GM21723 (cell line): ENCODE measurements around the gene ACTR6.

Source experiments
- ATAC-seq: cut with Tn5 transposase; IDR thresholded peaks from one replicate; pipeline ENCODE4 v1.9.1; 2021; ENCODE audit warnings: mild to moderate bottlenecking, moderate library complexity; ENCODE audit not compliant: unreplicated experiment

The ACTR6 gene

DNA sequence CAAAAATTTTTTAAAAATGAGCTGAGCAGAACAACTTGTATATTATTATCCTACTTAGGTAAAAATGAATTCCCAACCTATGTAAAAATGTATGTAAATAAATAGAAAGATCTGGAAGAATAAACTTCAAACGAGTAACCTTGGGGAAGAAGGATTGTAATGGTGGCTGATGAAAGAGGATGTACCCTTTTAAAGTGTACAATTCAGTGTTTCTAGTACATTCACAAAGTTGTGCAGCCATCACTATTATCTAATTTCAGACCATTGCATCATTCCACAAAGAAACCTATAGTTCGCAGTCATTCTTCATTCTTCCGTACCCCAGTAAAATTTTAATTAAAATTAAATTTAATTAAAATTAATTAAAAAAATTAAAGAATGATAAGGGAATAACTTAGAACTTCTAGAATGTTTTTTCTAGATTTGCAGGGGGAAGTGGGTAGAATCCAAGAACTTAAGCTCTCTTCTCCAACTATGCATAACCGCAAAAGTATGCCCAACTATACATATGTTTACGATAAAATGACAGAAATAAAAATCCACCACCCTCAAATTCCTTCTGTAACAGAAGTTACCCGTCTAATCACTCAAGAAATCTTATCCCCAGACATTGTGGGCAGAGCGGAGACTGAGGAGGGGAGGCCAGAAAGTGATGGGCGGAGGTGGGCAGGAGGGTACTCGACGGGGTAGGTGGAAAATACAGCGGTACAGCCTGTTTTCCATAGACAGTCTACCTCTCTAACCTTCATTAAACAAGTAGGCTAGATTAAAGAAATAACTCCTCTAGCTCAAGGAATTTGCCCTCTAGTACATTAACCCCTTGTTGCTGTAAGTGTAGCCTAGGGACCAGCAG is 65.3 kb downstream of the ACTR6 start:
- ATAC-seq, result peak; percentile 8

- ATAC-seq, result peak; percentile 89
Observed at GRCh38 chr12:100266585-100266834, 65.9 kb downstream of the ACTR6 start.

DNA sequence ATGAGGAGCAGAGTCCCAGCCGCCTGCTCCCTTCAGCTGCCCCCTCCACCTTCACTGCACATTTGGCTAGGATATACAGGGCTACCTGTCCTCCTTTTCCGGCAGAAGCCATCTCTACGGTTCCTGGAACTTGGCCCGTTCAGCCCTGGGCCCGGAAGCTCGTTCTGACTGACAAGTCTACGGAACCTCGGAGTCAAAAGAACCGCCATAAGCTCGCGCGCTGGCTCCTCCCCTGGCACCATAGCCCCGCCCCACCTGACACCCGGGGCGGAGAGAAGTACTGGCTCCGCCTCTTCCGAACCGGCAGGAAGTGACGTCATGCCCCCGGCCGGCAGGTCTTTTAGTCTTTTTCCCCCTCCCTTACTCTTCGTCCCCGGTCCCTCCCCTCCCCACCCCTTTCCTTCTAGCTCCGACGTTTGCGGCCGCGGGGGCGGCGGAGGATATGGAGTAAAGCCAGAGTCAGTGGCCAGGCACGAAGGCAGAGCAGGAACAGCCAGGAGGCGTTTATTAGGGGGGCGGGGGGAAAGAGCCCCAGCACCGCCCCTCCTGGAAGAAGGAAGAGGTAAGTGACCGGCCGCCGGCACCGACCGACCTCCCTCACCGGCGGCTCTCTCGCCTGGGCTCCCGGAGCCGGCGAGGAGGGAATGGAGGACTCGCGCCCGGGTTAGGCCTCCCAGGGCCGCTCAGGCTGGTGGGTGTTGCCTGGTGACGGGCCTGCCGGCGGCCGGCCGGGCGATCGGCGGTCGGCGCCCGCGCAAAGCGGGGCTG is 66.4 kb downstream of the ACTR6 start, which contains the start of the genes DEPDC4 and SCYL2:
DEPDC4 (minus strand) TSS at position 245 of the 768 bp plus-strand sequence; CDS start at position 242, 3 bp downstream.
SCYL2 (plus strand) TSS at position 343 of the 768 bp plus-strand sequence. CDS start 15,794 bp downstream, outside the sequence.
- ATAC-seq, result peak; percentile 93

- ATAC-seq, result no peak
Observed at GRCh38 chr12:100267603-100268281, 67.1 kb downstream of the ACTR6 start.

DNA sequence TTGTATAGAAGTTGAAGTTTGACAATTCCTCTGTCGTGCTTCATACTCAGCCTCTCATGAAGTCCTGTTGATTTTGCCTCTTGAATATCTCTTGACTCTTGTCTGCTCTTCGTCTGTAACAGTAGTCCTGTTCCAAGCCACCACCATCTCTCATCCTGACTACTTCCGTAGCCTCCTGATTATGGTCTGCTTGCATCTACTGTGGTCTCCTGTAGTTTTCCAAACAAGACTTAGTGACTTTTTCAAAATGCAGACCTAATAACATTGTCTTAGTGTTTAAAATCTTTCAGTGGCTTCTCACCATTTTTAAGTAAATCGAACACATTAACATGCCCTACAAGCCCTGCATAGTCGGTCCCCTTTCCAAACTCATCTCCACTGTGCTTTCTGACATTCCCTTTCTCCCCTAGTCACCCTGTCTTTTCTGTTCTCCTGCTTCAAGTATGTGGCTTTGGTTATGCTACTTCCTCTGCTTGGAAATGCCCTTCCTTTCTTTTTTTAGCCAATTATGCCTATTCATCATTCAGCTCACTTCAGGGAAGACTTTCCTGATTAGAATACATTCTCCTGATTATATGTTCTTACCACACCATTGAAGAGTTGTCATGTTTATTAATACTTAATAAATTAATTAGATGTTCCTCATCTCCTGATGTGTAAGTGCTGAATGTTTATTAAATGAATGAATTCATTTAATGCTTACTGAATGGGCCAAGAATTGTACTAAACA is 68.4 kb downstream of the ACTR6 start:
- no peak for ATAC-seq

GRCh38 chr12:100273782-100274181 is 73.2 kb downstream of the ACTR6 start:
- no peak for ATAC-seq
